Right renal cortex interstitium (tissue), 3 donors: ENCODE measurements around the gene PSME1. TPM values are rescaled to one million over a fixed set of nuclear protein-coding genes. Genes with fewer than 3 reads are reported as not detected.

Experiments used
- DNase-seq, 3 donors: peaks; one replicate each; pipeline ENCODE4 v3.0.0-alpha.2; 2013; ENCODE audit warnings: low read depth in 3 of 3, low spot score in 2 of 3
- polyA plus RNA-seq, 3 donors: library from polyadenylated mRNA; unstranded; fragments of 120-200 nt; gene quantifications; one replicate each; pipeline ENCODE4 v1.2.1, GENCODE V29; 2013; ENCODE audit not compliant: insufficient read length in 3 of 3

PSME1 gene
- 100 to 1,000 TPM; 216 to 231 (median 224) TPM for polyA plus RNA-seq

DNA sequence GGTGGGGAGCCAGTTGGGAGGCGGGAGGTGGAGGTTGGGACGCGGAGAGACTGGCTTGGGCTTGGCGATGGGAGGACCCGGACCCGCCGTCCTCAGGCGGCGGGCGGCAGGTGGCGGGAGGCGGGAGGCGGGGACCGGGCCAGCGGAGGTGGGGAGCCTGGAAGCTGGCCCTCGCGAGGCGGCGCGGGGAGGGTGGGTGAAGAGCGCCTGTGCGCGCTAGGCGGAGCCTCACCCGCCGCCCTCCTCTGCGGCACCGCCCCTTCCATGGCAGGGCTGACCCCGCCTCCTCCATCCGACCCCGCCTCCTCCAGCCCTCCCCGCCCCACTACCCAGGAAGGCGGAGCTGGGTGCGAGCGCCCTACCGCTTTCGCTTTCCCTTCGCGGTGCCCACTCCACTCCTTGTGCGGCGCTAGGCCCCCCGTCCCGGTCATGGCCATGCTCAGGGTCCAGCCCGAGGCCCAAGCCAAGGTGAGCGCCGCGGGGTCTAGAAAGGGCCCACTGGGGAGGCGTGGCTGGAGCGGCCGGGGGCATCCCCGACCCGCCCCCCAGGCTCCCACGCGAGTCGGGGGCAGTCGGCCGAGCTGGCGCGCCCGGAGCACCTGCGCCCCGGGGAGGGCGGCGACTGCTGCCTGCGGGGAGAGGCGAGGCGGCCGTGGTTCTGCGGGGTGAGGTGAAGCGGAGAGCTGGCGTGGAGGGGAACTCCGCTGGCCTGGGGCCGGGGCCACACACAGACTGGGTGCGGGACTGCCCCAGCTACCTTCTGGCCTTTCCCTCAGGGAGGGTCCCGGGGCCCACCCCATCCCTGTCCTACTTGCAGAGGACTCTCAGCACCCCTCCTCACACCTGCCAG, at the start of gene PSME1:
Gene PSME1 (plus strand): TSS at position 361 of the 850 bp plus-strand sequence. CDS start 69 bp downstream, at position 430.
- peak in 2 of 3 donors; percentile 66 to 80 for DNase-seq

DNA sequence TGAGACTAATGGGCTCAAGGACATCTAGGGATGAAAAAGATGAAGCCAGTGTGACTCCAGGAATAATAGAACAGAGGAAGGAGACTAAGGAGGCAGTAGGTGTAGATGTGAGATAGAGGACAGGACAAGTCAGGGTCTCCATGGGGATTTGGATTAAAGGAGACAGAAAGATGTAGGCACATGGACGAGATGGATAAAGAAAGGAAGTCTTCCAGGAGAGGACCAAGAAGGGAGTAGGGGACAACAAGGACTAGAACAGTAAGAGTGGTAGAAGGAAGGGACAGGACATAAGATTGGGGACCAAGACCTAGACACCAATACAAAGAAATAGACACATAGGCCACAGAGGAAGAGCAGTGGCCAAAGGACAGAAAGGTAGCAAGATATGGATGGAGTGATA, 49.0 kb upstream of the PSME1 start:
- no peak for DNase-seq

DNA sequence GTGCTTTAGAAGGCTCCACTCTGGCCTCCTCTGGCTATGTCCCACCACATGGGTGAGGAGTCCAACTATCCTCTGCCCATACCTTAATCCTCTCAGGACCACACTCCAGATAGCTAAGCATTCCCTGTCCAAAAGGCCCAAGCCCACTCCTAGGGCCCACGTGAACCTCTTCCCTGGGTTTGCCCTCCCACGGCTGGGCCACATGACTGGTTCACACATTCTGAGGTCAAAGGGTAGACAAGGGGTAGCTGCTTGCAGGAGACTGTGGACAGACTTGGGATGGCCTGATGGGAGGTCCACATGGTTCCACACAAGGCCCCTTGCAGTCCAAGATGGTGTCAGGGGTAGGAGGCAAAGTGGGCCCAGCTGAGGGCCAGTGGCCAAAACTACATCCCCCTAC, 47.9 kb upstream of the PSME1 start:
- no peak for DNase-seq

DNA sequence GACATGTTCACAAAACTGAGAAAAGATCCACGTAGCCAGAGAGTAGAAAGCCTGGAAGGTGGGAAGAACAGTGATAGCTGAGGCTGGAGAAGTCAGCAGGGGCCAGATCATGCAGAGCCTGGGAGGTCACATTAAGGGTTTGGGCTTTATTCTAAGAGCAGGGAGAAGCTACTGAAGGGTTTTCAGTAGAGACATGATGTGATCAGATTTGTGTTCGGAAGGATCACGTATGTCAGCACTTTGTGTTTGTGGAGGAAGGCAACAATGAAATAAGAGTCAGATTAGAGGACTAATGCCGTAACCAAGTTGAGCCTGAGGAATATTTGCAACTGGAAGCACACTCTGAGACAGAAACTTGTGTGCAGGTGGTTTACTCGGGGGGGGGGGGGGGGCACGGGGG, 46.1 kb upstream of the PSME1 start:
- DNase-seq: no peak

DNA sequence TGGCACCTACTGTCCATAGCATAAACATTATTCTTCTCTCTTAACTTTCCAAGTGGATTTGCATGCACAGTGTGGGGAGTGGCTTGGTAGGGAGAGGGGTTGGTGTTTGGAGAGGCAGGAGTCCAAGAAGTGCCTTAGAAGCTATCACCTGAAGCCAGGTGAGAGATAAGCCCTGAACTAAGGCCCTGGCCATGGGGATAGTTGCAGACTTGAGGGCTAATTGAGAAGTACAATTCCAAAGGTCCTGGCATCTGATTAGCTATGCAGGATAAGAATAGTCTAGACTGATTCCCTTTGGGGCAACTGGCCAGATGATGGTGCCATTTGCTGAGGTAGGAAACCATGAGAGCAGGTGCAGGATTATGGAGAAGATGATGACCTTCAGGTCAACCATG, 43.9 kb upstream of the PSME1 start:
- DNase-seq: no peak

DNA sequence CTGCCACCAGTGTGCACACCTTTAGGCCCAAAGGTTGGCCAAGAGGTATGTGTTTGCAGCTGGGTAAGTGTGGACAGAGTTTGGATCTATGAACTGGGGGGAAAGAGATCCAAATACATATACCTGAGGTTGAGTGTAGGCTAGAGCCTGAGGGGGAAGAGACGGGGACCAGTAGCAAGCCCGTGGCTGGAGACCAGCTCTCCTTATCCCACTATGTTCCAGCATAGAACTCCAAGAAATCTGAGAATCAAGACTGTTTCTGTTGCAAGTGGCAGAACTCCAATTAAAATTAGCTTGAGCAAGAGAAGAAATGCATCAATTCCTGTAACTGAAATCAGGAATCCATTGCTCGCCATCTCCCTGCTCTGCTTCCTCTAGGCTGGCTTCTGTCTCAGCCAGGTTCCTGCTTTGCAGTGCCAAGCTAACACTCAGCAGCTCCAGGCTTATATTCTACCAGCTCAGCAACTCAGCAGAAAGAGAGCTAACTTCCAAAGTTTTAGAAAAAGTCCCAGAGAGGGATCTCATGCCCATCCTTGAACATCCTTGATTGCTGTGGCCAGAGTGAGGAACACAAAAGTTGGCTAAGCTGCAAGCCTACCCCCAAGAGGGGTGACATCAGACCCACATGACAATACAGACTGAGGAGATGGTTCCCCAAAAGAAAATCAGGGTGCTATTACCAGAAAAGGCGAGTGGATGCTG, 43.3 kb upstream of the PSME1 start:
- no peak for DNase-seq

DNA sequence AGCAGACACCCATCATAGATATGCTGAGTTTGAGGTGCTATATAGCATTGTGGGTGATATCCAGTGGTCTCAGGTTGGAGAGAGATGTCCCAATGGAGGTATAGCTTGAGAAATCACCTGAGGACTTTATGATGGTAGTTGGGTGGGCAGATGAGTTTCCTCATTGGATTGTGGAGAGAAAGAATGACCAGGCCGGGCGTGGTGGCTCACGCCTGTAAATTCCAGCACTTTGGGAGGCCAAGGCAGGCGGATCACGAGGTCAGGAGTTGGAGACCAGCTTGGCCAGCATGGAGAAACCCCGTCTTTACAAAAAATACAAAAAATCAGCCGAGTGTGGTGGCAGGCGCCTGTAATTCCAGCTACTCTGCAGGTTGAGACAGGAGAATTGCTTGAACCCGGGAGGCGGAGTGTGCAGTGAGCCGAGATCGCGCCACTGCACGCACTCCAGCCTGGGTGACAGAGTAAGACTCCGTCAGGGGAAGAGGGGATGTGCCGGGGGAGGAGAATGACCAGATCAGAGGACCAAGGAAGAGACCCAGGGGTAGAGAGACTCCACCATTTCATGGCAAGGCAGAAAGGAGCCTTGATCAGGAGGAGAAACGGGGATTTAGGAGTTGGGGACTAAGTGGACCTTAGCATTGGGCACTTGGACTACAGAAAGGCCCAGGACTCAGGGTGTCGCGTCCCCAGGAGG, 42.6 kb upstream of the PSME1 start:
- DNase-seq: no peak

DNA sequence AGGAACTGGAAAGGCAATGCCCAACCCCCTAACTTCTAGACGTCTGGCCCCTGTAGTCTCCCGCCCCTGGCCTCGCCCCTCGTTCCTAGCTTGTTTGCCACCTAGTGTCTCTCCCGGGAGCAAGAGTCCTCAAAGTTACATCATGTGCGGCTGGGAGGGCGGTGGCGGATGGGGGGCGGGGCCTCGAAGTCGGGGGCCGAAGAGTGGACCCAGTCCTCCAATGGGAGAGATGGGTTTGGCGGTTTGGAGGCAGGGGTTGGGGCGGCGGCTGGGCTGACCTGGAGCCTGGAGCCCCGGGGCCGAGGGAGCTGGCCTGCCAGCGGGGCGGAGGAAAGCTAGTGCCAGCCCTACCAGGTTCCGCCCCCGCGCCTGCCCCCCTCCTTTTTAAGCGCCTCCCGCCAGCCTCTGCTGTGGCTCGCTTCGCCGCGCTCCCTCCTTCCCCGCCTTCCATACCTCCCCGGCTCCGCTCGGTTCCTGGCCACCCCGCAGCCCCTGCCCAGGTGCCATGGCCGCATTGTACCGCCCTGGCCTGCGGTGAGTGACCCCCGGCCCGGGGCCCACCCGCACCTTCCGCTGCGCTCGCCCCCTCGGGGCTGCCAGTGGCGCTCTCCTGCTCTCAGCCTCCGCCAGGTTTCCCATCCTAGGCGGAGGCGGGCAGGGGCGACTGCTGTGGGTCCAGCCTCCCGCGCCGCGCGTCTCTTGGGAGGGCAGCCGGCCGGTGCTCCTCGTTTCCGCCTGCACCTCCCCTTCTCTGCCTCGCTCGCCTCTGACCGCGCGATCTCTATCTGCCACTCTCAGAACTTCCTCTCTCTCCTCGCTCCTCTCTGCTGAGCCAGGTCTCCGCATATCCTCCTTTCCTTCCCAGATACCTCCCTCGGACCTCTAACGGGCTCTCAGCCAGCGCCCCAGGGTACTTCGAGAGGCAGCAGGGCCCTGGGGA, 41.8 kb upstream of the PSME1 start, which contains the start of gene PCK2:
Gene PCK2 (plus strand): TSS at position 411 of the 940 bp plus-strand sequence. CDS start 95 bp downstream, at position 506.
- peak in 1 of 3 donors; percentile 47 for DNase-seq

DNA sequence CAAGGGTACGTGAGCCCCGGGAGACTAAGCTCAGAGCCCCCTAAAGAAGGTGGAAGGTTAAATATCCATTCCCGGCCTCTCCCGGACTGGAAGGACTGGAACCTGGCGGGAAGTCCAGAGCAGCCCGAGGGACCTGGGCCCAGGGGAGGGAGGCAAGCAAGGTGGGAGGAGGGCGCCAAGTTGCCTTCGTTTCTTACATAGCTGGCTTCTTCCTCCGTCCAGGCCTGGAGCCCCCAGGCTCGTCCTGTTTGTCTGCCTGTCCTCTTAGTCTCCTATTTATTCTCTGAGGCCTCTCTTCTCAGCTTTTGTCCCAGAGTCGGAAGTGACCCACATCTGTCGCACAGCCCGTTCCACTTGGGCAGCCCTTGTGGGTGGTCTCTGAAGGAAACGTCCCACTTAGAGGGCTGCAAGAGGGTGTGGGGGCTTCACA, 41.1 kb upstream of the PSME1 start:
- DNase-seq: no peak

DNA sequence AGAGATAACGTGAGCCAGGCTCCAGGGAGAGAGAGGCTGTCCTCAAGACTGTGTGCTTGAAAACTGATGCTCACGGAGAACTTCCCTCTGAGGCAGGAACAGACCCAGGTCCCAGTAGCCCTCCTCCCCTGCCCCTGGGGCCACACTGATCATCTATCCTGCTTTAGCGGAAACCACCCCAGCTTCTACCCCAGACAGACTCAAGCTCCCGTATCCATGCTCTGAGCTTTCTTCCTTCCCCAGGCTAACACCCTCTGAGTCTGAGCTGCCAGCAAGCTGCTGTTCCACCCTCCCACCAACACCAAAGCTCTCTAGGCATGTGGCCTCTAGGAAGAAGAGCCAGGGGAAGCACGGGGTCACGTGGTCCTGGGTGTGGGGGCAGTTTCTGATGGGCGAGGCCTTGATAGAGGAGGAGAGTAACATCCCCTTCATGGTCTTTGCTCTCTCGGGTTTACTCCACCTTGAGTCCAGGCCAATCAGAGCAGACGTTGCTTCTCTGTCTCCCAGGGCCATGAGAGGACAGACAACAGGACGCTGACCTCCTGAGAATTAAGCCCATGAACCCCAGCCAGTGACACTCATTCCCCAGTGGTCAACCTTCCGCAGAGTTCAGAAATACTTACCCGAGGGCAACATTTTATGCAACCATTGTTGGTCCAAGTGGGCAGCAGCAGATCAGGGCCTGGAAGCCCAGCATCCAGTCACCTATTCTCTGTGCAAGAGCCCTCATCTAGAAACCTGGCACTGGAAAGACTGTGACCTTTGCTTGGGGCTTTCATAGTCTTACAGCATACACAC, 40.5 kb upstream of the PSME1 start:
- DNase-seq: no peak

DNA sequence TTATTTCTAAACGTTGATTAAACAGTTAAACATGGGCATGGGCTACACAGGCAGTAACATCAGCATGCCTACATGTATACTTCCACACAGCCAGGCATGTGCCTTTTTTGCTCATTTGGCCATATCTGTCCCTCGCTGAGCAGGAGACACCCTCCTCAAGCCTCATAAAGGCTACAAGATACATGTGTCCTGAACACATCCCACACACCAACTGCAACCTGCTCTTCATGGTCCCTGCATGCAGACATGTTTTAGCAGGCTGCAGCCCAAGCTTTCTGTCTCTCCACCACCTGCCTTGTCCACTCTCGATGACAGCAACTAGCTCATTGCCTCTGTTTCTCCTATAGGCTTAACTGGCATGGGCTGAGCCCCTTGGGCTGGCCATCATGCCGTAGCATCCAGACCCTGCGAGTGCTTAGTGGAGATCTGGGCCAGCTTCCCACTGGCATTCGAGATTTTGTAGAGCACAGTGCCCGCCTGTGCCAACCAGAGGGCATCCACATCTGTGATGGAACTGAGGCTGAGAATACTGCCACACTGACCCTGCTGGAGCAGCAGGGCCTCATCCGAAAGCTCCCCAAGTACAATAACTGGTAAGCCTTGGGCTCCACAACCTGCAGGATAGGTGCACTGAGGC, 39.3 kb upstream of the PSME1 start:
- no peak for DNase-seq

DNA sequence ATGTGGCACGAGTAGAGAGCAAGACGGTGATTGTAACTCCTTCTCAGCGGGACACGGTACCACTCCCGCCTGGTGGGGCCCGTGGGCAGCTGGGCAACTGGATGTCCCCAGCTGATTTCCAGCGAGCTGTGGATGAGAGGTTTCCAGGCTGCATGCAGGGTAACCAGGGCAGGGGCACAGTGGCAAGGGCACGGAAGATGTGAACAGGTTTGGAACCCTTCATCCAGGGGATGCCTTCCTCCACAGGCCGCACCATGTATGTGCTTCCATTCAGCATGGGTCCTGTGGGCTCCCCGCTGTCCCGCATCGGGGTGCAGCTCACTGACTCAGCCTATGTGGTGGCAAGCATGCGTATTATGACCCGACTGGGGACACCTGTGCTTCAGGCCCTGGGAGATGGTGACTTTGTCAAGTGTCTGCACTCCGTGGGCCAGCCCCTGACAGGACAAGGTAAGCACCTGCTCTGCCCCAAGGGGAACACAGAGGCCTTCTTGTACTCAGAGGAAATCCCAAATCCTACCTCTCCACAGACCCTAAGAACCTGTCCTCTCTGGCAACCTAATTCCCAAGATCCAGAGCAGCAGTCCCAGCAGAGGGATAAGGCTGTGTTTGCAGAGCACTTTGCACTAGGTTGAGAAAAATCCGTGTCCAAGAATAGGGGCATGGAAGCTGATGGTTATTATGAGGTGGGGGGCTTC, 37.6 kb upstream of the PSME1 start:
- DNase-seq: no peak

DNA sequence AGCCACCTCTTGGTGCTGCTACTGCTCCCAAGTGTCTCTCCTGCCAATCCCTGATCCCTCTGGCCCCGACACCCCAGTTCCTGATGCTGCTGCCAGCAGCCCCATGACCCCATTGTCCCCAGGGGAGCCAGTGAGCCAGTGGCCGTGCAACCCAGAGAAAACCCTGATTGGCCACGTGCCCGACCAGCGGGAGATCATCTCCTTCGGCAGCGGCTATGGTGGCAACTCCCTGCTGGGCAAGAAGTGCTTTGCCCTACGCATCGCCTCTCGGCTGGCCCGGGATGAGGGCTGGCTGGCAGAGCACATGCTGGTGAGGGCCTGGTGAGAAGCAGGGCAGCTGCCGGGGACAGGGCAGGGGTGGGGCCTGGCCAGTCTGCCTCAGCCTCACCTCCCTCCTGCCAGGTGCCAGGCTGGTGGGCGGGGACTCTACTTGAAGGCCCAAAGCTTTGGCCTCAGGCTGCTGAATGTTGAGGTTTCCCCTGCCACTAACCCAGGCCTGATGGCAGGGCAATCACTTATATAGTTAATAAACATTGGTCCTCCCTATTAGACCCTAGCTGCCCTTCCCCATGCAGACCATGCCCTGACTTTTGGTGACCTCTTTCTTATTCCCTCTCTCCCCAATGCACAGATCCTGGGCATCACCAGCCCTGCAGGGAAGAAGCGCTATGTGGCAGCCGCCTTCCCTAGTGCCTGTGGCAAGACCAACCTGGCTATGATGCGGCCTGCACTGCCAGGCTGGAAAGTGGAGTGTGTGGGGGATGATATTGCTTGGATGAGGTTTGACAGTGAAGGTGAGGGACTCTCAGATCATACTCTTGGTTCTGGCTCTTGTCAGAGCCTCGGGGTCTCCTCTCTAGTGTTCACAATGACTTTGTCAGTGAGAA, 36.8 kb upstream of the PSME1 start:
- no peak for DNase-seq

DNA sequence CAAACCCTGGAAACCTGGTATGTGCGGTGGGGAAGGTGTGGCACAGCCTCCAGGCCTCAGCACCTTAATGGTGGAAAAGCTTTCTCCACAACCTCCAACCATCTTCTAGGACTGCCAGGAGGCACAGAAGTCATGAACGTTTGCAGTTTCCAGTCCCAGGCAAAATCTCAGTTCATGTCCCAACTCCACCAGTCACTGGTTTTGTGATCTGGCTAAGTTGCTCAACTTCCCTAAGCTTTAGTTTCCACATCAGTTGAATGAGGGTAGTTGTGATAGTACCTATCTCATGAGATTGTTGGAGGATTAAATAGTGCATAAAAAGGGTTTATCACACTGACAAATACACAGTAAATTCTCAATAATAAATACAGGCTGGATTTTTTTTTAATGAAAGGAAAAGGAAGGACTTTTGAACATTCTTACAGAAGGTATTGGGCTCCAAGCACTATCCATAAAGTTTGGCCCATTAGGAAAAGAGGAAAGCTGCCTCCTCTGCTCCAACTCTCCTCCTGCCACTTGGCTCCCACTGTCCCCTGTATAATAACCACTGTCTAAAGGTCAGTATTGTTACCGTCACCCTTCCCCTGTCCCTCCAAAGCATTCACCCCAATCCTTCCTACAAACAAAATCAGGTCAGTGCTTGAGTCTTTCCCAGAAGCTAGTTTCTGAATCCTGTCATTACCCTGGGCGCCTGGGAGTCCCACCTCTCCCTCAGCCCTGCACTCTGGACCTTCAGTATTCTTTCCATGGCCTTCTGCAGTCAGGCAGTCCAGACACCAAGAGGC, 35.6 kb upstream of the PSME1 start:
- DNase-seq: no peak

DNA sequence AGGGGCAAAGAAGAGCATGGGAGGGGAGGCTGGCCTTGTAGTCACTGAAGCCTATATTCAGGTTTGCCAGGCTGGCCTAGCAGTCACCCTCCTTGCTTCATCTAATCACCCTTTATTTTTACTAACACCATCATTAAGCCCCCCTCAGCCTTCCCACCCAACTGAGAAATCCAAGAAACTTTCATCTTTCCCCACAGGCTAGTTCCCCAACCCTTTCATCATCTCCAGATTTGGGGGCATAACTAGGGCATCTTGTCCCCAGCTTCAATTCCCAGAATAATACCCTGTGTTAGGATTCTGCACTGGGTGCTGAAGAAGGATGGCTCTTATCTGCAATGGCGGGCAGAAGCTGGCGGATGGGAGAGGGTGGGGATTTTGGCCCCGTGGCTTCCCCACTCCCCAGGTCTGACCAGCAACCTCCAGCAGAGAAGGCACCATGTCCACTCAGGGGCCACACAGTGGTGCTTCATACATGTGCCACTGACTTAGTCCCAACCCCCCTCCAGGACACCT, 35.0 kb upstream of the PSME1 start:
- DNase-seq: no peak

DNA sequence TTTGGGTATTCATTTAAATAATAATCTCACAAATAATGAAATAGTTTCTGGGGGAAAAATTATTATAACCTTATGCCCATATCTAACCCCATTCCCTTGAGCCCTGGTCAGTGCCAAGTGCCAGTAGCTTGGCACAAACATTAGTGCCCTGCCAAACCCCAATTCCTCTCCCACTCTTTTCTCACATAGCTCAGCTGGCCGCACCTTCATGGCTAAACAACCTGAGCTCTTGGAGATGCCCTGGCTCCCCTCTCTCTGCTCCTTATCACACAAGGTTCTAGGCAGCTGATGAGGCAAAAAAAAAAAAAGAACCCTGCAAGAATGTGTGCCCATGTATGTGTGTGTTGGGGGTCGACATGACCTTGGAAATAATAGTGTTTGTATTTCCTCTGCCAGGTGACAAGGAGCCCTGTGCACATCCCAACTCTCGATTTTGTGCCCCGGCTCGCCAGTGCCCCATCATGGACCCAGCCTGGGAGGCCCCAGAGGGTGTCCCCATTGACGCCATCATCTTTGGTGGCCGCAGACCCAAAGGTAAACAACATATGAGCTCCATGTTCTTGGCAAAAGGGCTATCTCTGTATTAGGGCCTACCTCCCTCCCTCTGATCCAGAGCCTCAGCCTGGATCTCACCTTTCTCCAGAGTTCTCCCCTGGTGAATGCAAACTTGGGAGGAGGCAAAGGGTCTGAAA, 33.5 kb upstream of the PSME1 start:
- no peak for DNase-seq
